Astrocyte (in vitro differentiated cells and primary cell): ENCODE results near the gene GADL1. TPM values are rescaled to one million over a fixed set of nuclear protein-coding genes. Genes with fewer than 3 reads are reported as not detected.

Source experiments
- DNase-seq: peaks from one replicate; pipeline ENCODE4 v3.0.0-alpha.2; 2010; ENCODE audit warnings: low read depth
- FAIRE-seq: peaks from 2 replicates; lab custom pipeline; 2011; peaks lifted over from hg19 to GRCh38; lab: Jason Lieb, UNC
- H2AFZ ChIP-seq: 2 replicates; pipeline ENCODE4 v1.6.0; 2012; ENCODE audit warnings: low read depth, low read length, inconsistent platforms
- H3K27ac ChIP-seq: 2 replicates; pipeline ENCODE4 v1.5.1; 2011; ENCODE audit warnings: low read depth, low read length, inconsistent platforms
- H3K27me3 ChIP-seq: 2 replicates; pipeline ENCODE4 v1.6.0; 2011; ENCODE audit warnings: low read length, inconsistent platforms; ENCODE audit not compliant: insufficient read depth
- H3K36me3 ChIP-seq: 2 replicates; pipeline ENCODE4 v1.5.1; 2011; ENCODE audit warnings: low read length, inconsistent platforms; ENCODE audit not compliant: insufficient read depth
- H3K4me1 ChIP-seq: 2 replicates; pipeline ENCODE4 v1.5.1; 2011; ENCODE audit warnings: low read length, inconsistent platforms; ENCODE audit not compliant: insufficient read depth
- H3K4me2 ChIP-seq: 2 replicates; pipeline ENCODE4 v1.6.0; 2012; ENCODE audit warnings: low read length, inconsistent platforms
- H3K4me3 ChIP-seq: 2 replicates; pipeline ENCODE4 v1.5.1; 2011; ENCODE audit warnings: low read depth, mild to moderate bottlenecking, low read length, inconsistent platforms; ENCODE audit not compliant: insufficient read depth
- H3K79me2 ChIP-seq: 2 replicates; pipeline ENCODE4 v1.6.0; 2012; ENCODE audit warnings: mild to moderate bottlenecking, low read length, inconsistent platforms; ENCODE audit not compliant: insufficient read depth
- H3K9ac ChIP-seq: 2 replicates; pipeline ENCODE4 v1.6.0; 2012; ENCODE audit warnings: mild to moderate bottlenecking, low read length, inconsistent platforms
- H3K9me3 ChIP-seq: 2 replicates; pipeline ENCODE4 v1.5.1; 2012; ENCODE audit warnings: low read depth, mild to moderate bottlenecking, low read length, inconsistent platforms; ENCODE audit not compliant: insufficient read depth
- H4K20me1 ChIP-seq: 2 replicates; pipeline ENCODE4 v1.6.0; 2012; ENCODE audit warnings: low read length, inconsistent platforms; ENCODE audit not compliant: insufficient read depth
- H3K27ac Mint-ChIP-seq: one replicate; pipeline ENCODE4 v1.8.0; 2021; ENCODE audit warnings: mild to moderate bottlenecking, mixed read lengths; ENCODE audit not compliant: unreplicated experiment
- H3K27me3 Mint-ChIP-seq: one replicate; pipeline ENCODE4 v1.8.0; 2021; ENCODE audit warnings: low read depth, mixed read lengths; ENCODE audit not compliant: unreplicated experiment
- H3K36me3 Mint-ChIP-seq: one replicate; pipeline ENCODE4 v1.8.0; 2021; ENCODE audit warnings: low read depth, mixed read lengths; ENCODE audit not compliant: unreplicated experiment
- H3K4me1 Mint-ChIP-seq: one replicate; pipeline ENCODE4 v1.8.0; 2021; ENCODE audit warnings: low read depth, mixed read lengths; ENCODE audit not compliant: unreplicated experiment
- H3K4me3 Mint-ChIP-seq: one replicate; pipeline ENCODE4 v1.8.0; 2021; ENCODE audit warnings: mild to moderate bottlenecking, moderate library complexity, mixed read lengths; ENCODE audit not compliant: unreplicated experiment
- H3K9me3 Mint-ChIP-seq: one replicate; pipeline ENCODE4 v1.8.0; 2021; ENCODE audit warnings: mild to moderate bottlenecking, mixed read lengths; ENCODE audit not compliant: unreplicated experiment
- CTCF ChIP-seq: IDR thresholded peaks from 2 replicates; pipeline ENCODE4 v1.5.1; 2011; ENCODE audit warnings: low read depth, mild to moderate bottlenecking, inconsistent platforms, low read length, moderate library complexity; ENCODE audit not compliant: insufficient read depth
- EZH2 ChIP-seq: IDR thresholded peaks from 2 replicates; pipeline ENCODE4 v1.6.1; 2012; ENCODE audit warnings: mild to moderate bottlenecking, low read length, inconsistent platforms; ENCODE audit not compliant: insufficient read depth
- total RNA-seq: library from RNA; stranded (reverse); gene quantifications from 2 replicates; pipeline ENCODE4 v1.2.1, GENCODE V29; 2021

The GADL1 gene
- total RNA-seq, 1 donor from 2014 or later = 0.09 TPM

- Mint-ChIP-seq H3K27me3 (no peaks in the 10 kb centered on the region), H3K4me1 (peaks cover 5% of the 10 kb centered on the region), H3K27ac (no peak overlapping the region), H3K36me3 (no peaks in the 10 kb centered on the region), H3K4me3 (no peak overlapping the region), H3K9me3 (no peaks in the 10 kb centered on the region)
- Histone ChIP-seq H2AFZ (no peak overlapping the region), H3K36me3 (no peaks in the 10 kb centered on the region), H3K4me3 (no peak overlapping the region), H4K20me1 (no peaks in the 10 kb centered on the region), H3K9me3 (no peaks in the 10 kb centered on the region), H3K27me3 (peaks cover 3% of the 10 kb centered on the region), H3K4me1 (no peaks in the 10 kb centered on the region), H3K27ac (no peak overlapping the region), H3K9ac (no peak overlapping the region), H3K79me2 (no peaks in the 10 kb centered on the region), H3K4me2 (no peak overlapping the region)
- no peak for TF ChIP-seq CTCF
- TF ChIP-seq EZH2 = no peak
- no peak for FAIRE-seq
- DNase-seq = peak; percentile 51
Measured at GRCh38 chr3:30864836-30865235, 29.6 kb downstream of the GADL1 start.

GRCh38 chr3:30864132-30864531, 30.3 kb downstream of the GADL1 start:
- H3K4me3 ChIP-seq = no peak overlapping the region

More at GRCh38 chr3:30864132-30864531, 30.3 kb downstream of the GADL1 start:
- TF ChIP-seq CTCF (no peak), EZH2 (no peak)
- Histone ChIP-seq H3K27ac (no peak overlapping the region), H3K9ac (no peak overlapping the region), H3K9me3 (no peaks in the 10 kb centered on the region), H3K4me2 (no peak overlapping the region), H2AFZ (no peak overlapping the region), H4K20me1 (no peaks in the 10 kb centered on the region), H3K27me3 (peaks cover 3% of the 10 kb centered on the region), H3K36me3 (no peaks in the 10 kb centered on the region), H3K4me1 (no peaks in the 10 kb centered on the region), H3K79me2 (no peaks in the 10 kb centered on the region)
- Mint-ChIP-seq H3K4me1 (peaks cover 5% of the 10 kb centered on the region), H3K27ac (no peak overlapping the region), H3K27me3 (no peaks in the 10 kb centered on the region), H3K9me3 (no peaks in the 10 kb centered on the region), H3K4me3 (no peak overlapping the region), H3K36me3 (no peaks in the 10 kb centered on the region)
- FAIRE-seq = no peak
- no peak for DNase-seq
